GM12864 (cell line): Measurements from ENCODE around the gene C1orf74.

Experiments used
- DNase-seq: peaks from one replicate; pipeline ENCODE4 v3.0.0-alpha.2; 2011; ENCODE audit warnings: low read depth
- H3K4me3 ChIP-seq: 2 replicates; pipeline ENCODE4 v1.5.1; 2011; ENCODE audit warnings: mild to moderate bottlenecking, low read depth, low read length, control low read depth
- CTCF ChIP-seq: IDR thresholded peaks from 2 replicates; pipeline ENCODE4 v1.5.1; 2011; ENCODE audit warnings: low read depth, mild to moderate bottlenecking, moderate library complexity, low read length, control low read depth, inconsistent platforms; ENCODE audit errors: missing control alignments

C1orf74 gene

GRCh38 chr1:209772126-209772525 lies 12.2 kb downstream of the C1orf74 start:
- H3K4me3 ChIP-seq = no peak overlapping the region
- TF ChIP-seq CTCF = no peak
- DNase-seq = no peak

- TF ChIP-seq CTCF = no peak
- peak overlapping the region; percentile 61 for H3K4me3 ChIP-seq
- DNase-seq = no peak
Measured at GRCh38 chr1:209770636-209771415, 13.5 kb downstream of the C1orf74 start.

DNA sequence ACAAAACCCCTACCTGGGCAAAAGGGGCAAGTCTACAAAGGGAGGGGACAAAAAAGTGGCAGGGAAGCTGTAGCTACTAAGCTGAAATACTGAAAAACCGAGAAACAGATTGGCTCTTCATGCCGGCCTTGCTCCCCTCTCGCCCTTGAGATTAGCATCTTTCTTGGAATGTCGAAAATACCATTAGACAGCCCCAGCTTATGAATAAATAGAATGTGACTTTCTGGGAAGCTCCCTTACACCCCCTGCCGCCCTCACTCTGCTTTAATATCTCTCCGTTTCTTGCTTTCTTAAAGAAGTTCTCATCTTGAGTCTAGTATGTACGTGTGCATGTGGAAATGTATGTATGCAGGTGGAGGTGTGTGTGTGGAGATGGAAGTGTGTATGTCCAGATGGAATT lies 14.4 kb downstream of the C1orf74 start:
- no peak for TF ChIP-seq CTCF
- H3K4me3 ChIP-seq = peak overlapping the region; percentile 61
- no peak for DNase-seq

GRCh38 chr1:209769171-209769904 lies 15.0 kb downstream of the C1orf74 start:
- DNase-seq = peak; percentile 77
- TF ChIP-seq CTCF = no peak
- H3K4me3 ChIP-seq = peak overlapping the region; percentile 61

DNA sequence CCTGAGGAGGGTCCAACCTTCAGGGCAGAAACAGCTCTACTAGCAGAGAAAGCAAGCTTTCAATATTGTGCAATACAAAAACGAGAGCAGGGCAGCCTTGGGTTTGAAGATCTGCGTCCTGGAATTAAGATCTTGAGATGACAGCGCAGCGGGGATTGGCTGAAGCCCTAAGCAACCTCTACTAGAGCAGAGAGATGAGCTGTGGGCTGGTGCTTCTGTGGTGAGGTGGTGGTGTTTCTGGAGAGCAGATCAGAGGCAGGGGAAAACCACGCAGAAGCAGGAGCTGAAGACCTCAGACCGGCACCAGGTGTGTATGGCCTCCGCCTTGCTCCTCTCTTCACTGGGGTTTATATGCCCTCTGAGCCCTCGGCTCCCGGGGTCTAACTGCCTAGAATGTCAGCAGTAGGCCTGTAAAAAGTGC lies 16.0 kb downstream of the C1orf74 start:
- DNase-seq = peak; percentile 88
- no peak for TF ChIP-seq CTCF
- H3K4me3 ChIP-seq = peak overlapping the region; percentile 61

DNA sequence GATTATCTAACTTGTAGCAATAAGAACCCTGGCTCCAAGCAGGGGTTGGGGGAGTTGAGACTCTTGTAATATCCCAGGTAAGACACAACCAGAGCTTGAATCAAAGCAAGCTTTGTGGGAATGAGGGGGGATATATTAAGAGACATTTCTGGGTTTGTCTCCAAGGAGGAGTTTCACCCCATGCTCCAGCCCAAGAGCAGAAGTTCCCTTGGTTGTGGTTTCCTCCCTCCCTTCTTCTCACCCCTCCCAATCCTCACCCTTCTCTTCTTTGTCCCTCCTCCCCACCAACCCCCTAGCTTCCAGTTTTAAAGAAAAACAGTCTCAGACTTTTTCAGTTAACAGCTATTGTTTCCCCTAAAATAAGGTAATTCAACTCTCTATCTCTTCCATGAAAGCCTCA lies 16.7 kb downstream of the C1orf74 start:
- no peak for TF ChIP-seq CTCF
- no peak for DNase-seq
- H3K4me3 ChIP-seq = peak overlapping the region; percentile 61
